ENCODE measurements around the gene OR6M1.
A peak's percentile ranks its signal among the peaks of the same experiment; 100 is the strongest.

Gene OR6M1

GRCh38 chr11:123806249-123806648, at the start of gene OR6M1:
TSS of gene OR6M1 (minus strand) at chr11:123806349. CDS start at chr11:123806349, 0 bp downstream.
- no peak for DNase-seq

GRCh38 chr11:123853038-123853437, 46.9 kb upstream of the OR6M1 start:
- DNase-seq = no peak

DNA sequence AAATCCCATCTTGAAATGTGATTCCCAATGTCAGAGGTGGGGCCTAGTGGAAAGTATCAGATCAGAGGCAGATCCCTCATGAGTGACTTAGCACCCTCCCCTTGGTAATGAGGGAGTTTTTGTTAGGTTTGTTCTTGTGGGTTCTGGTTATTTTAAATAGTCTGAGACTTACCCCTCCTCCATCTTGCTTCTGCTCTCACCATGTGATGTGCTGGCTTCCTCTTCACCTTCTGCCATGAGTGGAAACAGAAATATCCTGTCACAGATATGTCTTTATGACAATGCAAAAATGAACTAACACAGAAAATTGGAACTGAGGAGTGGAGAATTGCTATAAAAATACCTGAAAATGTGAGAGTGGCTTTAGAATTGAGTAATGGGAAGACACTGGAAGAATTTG, 46.2 kb upstream of the OR6M1 start:
- no peak for DNase-seq

DNA sequence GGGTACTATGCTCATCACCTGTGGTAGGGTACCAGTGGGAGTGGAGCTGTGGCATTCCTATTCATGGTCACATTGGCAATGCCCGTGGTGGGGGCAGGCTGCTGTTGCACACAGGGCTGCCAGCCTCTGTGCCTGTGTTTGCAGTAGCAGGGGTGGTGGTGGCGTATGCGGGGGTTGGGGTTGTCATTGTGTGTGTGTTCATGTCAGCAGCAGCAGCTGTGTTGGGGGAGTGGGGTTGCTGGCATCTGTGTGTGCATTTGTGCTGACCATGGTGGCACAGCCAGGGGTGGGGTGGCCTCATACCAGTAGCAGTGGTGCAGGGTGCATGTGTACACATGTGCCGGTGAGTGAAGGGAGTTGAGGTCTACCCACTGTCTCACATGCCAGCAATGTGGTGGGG, 45.0 kb upstream of the OR6M1 start:
- no peak for DNase-seq

- peak; percentile 28 for DNase-seq
These were observed 35.0 kb upstream of the OR6M1 start for GRCh38 chr11:123841174-123841573.

DNA sequence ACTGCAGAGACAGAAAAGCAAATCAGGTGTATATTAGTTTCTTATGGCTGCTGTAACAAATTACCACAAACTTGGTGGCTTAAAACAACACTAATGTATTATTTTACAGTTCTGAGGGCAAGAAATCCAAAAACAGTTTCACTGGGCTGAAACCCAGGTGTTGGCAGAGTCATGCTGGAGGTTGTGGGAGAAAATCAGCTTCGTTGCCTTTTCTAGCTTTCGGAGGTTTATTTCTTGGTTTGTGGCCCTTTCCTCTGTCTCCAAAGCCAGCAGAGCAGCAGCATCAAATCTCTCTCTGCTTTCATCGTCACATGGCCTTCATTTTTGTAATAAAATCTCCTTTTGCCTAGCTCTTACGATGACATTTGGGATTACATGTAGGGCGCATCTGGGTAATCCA, 33.0 kb upstream of the OR6M1 start:
- no peak for DNase-seq

GRCh38 chr11:123838659-123839058, 32.5 kb upstream of the OR6M1 start:
- DNase-seq = no peak

GRCh38 chr11:123838199-123838598, 32.0 kb upstream of the OR6M1 start:
- no peak for DNase-seq

GRCh38 chr11:123833095-123833494, 26.9 kb upstream of the OR6M1 start:
- no peak for DNase-seq

- no peak for DNase-seq
These were observed 23.6 kb upstream of the OR6M1 start for GRCh38 chr11:123829745-123830144.

DNA sequence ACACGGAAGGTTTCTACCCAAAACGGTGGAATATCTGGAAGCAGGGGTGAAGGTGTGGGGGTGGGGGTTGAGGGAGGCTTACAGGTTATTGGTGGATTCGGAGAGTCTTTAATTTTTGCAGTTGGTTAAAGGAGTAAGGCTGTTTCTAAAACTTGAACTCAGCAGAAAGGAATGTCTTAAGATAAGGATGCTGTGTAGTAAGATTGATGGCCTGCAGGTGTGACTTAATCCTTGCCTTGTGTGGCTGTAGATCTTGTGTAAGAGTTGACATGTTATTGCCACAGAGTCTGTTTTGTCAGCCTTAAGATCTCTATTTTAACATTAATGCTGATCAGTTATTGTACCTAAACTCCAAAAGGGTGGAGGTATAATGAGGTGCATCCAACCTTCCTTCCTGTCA, 16.4 kb upstream of the OR6M1 start:
- no peak for DNase-seq

GRCh38 chr11:123822032-123822431, 15.9 kb upstream of the OR6M1 start:
- DNase-seq = no peak

GRCh38 chr11:123815122-123815521, 9.0 kb upstream of the OR6M1 start:
- DNase-seq = no peak

DNA sequence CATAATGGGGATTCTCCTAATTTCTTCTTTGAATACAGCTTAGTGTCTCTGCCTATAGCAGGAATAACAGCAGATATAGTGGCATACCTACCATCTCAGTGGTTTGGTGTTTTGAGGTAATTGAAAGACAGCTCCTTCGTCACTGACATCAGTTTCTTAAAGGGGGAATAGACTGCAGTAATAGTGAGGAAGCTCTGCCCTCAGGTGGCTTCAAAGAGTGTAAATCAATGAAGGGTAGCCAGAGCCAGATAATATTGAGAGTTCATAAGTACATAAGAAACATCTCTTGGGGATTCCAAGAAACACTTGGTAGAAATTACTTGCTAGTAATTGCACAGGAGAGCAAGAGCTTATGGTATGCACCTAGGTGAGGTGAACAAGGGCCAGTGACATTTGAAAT, 4.4 kb downstream of the OR6M1 start:
- DNase-seq = no peak

- no peak for DNase-seq
These were observed 6.1 kb downstream of the OR6M1 start for GRCh38 chr11:123800036-123800435.

DNA sequence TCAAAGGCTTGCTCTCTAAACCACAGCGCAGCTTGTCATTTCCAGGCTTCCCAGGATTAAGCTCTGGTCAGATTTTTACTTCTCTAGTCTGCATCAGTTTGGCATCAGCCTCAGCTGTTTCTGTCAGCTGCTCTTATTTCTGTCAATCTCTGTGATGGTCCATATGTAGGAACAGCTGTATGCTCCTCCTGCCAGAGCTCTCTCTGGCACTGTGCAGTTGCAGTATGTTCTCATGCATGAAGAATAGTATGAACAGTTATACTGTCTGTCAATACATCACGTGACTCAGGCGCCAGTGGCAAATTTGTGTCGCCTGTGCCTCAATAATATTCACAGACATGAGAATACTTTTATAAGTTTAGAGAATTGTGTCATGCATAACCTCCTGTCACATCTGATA, 6.7 kb downstream of the OR6M1 start:
- DNase-seq = no peak

DNA sequence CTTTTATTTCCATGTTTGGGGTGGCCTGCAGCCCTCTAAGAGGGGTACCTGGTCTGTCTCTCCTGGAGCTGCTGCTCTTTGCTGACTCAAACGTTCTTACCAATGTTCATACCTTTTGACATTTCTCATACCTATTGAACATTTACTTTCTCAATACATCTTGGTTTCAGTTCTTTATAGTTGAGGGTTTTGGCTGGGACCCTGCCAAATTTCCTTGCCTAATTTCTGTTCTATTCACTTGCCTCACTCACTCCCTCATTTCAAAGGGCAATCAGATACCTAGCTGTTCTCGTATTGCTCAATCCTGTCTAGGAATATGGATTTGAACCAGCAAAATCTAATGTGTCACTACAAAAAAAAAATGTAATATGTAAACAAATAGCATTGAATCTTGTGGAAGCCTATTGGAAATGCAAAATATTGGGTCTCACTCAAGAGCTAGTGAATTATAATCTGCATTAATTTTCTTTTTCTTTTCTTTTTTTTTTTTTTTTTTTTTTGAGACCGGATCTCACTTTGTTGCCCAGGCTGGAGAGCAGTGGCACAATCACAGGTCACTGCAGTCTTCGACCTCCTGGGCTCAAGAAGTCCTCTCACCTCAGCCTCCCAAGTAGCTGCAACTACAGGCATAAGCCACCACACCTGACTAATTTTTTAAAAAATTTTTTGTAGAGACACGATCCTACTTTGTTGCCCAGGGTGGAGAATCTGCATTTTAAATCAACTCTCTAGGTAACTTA, 7.5 kb downstream of the OR6M1 start:
- DNase-seq = no peak

DNA sequence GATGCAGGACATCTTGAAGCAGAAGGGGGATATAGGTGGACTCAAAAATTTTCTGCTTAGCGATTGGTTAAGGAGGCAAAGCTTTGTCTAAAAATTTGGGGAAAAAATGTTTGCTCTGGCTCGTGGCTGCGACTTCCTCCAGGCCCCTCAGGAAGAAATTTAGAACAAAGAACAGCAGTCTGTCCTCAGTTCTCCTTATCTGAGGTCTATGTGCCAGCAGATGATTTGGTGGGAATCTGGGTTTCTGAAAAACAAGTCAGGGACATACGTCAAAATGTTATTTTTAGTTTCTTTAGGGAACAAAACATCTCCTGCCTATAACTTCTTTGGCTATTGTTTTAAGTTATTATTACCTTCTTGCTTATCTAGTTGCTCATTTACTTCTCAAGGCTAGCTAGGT, 8.1 kb downstream of the OR6M1 start:
- DNase-seq = no peak

DNA sequence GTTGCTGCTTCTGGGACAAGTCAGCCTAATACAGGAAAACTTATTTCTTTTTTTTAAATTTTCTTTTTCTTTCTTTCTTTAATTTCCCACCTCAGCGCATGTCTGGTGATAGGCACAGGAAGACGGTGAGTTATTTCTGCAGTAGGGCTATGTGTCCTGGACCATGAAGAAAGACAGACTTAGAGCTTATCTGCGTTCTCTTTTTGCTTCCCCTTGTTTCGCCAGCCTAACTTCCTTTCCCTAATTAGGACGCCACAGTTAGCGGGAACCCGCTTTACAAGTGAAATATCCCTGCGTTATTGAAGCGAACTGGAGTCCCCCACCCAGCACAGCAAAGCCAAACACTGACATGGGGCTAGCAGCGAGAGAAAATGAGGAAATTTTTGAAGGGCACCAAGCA, 8.6 kb downstream of the OR6M1 start:
- DNase-seq = no peak

DNA sequence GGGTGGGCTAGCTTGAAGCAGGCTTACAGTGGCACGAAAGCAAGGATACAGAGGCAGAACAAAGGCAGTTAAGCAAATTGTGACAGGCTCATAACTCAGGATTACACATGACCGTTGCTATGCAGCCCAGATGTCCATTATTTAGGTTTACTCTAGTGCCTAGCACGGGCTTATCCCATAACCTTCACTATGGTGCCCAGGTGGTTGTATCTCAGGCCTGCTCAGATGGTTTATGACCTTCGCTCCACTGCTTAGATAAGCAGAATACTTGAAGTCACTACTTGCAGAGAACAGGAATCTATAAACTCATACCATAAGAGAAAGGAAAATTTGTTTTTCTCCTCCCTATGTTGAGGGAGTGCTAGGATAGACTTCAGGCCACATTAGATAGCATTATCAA, 9.0 kb downstream of the OR6M1 start:
- DNase-seq = no peak

DNA sequence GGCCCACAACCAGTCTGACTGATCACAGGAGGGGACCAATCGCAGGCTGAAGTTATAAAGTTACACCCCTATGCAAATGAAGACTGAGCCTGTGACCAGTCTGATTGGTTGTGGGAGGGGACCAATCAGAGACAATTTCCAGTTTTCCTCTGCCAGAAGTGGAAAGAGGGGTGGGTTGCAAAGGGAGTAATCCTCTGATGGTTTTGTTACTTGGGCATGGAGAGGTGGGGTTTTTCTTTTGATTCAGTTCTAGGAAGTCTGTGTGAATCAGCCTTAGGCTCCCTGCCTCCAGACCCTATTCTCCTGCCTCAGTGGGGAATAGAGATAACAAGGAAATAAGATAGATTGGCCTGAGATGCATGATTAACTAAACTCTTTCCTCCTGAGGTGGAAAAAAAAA, 9.9 kb downstream of the OR6M1 start:
- no peak for DNase-seq

DNA sequence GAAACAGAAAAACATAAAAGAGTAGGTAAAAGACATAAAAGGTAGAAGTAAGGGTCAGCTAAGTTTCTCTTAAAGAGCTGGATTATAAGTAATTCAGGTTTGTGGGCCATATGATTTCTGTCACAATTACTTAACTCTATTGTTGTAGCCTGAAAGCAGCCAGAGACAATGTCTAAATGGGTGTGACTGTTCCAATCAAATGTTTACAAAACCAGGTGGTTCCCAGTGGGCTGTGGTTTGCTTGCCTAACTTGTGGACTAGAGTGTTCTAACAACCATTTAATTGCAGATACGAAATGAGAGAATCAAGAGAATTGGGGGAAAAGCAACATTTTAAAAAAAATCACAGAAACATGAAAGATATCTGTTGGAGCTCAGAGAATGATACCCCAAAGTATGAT, 22.6 kb downstream of the OR6M1 start:
- no peak for DNase-seq

DNA sequence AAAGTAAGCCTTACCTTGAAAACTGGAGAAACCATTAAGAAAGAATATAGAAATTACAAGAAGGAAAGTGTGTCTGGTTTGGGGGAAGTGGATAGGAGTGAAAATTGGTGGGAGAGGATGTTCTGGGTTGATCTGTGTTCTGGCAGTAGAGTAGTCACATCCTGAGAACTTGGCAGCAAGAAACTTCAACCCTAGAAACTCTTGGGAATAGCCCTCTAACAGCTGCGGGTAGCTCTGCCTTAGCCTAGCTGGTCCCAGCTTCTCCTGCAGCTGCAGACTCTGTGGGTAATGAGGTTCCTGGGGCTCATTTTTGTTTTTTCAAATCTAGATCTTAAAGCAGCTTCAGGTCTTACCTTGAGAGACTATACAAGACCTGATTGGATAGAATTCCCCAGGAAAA, 27.6 kb downstream of the OR6M1 start:
- no peak for DNase-seq

- no peak for DNase-seq
These were observed 30.2 kb downstream of the OR6M1 start for GRCh38 chr11:123775715-123776549.

GRCh38 chr11:123775289-123775688, 30.9 kb downstream of the OR6M1 start:
- no peak for DNase-seq

All from activated CD4-positive, alpha-beta T cell treated with anti-CD3 and anti-CD28 coated beads, Interleukin-2, amount 50 U/mL, for 16 hours (primary cell).